ENCODE results near the gene TEAD4.

Gene TEAD4

DNA sequence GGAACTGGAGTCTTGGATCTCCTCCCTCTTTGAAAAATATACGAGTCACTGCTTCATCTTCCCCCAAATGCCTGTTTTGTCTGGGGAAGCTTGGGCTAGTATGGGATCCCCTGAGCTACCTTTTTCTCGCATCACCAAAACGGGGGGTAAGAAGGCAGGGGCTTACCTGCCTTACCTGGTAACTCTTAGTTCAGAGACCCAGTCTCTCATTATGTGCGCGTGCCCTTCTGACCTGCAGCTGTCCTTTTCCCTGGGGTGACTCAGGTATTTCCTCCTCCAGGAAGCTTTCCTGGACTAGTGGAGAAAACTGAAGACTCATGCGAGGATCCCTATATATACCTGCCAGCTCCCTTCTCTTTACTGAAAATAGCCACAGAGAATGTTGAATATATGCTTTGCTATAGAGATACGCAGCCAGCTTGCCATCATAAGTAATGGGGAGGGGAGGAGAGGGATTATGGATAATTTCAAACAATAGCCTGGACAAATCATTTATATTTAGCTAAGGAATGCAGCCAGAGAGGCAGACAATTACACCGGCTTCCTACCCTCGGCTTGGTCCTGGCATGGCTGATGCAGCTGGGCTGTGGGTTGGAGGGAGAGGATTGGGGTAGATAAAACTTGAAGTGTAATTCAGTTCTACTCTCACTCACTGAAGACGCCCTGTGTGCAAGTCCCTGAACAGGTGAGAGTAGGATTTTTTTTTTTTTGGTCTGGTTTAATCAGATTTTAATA is 119.1 kb downstream of the TEAD4 start:
- no peak for DNase-seq (ENCODE audit: extremely low read depth, low read depth)
- TF ChIP-seq, protein P1, sequence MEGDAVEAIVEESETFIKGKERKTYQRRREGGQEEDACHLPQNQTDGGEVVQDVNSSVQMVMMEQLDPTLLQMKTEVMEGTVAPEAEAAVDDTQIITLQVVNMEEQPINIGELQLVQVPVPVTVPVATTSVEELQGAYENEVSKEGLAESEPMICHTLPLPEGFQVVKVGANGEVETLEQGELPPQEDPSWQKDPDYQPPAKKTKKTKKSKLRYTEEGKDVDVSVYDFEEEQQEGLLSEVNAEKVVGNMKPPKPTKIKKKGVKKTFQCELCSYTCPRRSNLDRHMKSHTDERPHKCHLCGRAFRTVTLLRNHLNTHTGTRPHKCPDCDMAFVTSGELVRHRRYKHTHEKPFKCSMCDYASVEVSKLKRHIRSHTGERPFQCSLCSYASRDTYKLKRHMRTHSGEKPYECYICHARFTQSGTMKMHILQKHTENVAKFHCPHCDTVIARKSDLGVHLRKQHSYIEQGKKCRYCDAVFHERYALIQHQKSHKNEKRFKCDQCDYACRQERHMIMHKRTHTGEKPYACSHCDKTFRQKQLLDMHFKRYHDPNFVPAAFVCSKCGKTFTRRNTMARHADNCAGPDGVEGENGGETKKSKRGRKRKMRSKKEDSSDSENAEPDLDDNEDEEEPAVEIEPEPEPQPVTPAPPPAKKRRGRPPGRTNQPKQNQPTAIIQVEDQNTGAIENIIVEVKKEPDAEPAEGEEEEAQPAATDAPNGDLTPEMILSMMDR (IDR thresholded peaks at IDR 0.05; ENCODE audit: low read depth, low read length): no peak

DNA sequence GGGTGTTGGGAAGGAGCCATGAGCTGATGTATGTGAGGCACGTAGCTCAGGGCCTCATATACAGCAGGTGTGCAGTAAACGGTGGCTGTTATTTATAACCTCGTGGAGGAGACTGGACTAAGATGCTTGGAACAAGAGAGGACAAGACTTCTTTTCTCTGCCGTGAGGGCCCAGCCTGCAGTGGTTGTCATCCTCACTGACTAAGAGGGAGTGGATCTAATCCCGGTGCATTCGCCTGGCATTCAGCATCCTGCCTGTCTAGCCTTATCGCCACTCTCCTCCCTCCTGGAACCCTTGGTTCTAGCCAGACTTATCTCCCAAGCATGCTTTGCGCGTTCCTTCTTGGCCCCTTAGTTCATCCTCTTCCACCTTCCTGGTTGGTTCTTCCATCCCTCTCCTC is 121.9 kb downstream of the TEAD4 start:
- TF ChIP-seq, protein P1 (IDR thresholded peaks at IDR 0.05; ENCODE audit: low read depth, low read length): no peak
- no peak for DNase-seq (ENCODE audit: extremely low read depth, low read depth)

DNA sequence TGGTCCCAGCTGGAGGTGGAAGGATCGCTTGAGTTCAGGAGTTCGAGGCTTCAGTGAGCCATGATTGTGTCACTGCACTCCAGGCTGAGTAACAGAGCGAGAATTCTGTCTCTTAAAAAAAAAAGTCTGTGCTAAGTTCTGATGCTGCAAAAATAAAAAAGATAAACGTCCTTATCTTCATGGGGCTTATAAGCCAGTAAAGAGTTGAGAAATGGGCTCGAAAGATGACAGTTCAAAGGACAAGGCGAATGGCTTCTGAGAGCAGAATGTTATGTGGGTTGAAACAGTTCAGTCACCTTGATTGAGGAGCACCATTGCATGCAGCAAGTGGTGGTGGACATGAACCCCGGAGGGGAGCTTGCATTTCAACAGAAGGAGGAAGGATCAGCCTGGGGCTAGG is 122.7 kb downstream of the TEAD4 start:
- no peak for DNase-seq (ENCODE audit: extremely low read depth, low read depth)
- TF ChIP-seq, protein P1 (IDR thresholded peaks at IDR 0.05; ENCODE audit: low read depth, low read length): no peak

DNA sequence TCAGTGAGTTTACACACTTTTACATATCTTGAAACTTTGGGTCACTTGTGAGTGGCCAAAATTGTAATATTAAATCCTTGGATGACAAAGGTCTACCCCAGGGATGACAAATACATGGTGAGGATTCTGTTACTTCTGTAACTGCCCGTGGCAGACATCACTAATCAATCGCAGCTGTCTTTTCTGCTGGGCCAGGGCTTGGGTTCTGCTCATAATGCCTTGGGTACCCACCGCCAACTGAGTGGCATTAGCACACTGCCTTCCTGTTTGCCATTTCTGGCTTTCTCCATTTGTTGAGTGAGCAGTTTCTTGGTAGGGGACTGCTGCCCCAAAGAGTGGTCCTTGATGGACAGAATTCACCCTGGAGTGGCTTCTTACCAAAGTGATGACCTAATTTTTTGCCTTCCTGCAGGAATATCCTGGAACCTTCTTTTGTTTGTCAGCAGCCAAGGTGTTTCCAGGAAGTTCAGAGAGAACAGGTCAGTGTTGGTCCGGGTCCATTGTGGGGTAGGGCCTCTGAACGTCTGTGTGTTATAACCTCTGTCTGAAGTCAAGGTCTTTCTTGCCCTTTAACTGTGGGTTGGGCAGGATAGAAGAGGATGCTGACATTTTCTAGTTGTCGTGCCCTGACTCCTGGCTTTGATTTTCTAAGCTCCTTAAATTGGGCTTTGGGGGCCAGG is 124.2 kb downstream of the TEAD4 start:
- DNase-seq (ENCODE audit: extremely low read depth, low read depth): no peak
- TF ChIP-seq, protein P1 (IDR thresholded peaks at IDR 0.05; ENCODE audit: low read depth, low read length): no peak

DNA sequence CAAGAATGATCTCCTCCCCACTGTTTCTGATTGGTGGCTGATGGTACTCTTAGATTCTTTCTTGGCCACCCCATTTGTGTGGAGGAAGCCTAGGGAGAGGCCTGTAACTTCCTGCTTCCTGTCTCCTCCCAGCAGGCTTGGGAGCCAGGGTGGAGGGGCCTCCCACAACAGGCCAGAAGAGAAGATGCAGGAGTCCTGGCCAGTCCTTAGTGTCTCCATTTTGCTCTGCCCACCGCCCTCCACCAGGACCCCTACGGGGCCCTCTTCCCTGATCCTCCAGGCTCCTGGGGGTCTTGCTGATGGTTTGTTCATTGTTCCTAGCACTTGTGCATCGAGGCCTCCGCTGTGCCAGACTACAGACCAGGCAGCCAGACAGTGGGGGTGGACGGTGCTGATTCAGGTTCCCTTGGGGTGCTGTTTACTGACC is 124.7 kb downstream of the TEAD4 start:
- TF ChIP-seq, protein P1 (IDR thresholded peaks at IDR 0.05; ENCODE audit: low read depth, low read length): no peak
- no peak for DNase-seq (ENCODE audit: extremely low read depth, low read depth)

DNA sequence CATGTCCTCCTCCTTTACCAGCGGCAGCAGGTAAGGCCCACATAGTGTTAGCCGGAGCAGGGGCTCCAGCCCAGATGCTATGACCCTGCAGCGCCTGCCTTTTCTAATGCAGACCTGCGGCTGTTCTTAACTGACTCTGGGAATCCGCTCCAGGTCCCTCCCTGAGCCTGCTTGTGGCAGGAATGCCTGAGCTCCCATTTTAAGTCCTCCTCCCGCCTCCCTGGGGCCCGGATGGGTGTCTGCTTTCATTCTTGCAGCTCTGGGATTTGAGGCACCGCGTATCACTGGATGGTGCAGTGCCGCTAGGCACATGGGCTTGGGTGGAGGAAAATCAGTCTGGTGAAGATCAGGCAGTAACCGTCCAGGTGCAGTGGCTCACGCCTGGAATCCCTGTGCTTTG is 125.5 kb downstream of the TEAD4 start:
- DNase-seq (ENCODE audit: extremely low read depth, low read depth): no peak
- TF ChIP-seq, protein P1 (IDR thresholded peaks at IDR 0.05; ENCODE audit: low read depth, low read length): no peak

Data from AG09319 (cell line).